NCI-H345 (cell line): Measurements from ENCODE around the gene GNPNAT1.
"Not testable (repeated sequence)": the region's sequence is repeated elsewhere in the genome, so short reads cannot be mapped to it uniquely, and the experiment has no call there.

ENCODE experiments used
- DNase-seq: peaks from one replicate; lab custom pipeline; 2025; lab: John Stamatoyannopoulos, UW

The GNPNAT1 gene

DNA sequence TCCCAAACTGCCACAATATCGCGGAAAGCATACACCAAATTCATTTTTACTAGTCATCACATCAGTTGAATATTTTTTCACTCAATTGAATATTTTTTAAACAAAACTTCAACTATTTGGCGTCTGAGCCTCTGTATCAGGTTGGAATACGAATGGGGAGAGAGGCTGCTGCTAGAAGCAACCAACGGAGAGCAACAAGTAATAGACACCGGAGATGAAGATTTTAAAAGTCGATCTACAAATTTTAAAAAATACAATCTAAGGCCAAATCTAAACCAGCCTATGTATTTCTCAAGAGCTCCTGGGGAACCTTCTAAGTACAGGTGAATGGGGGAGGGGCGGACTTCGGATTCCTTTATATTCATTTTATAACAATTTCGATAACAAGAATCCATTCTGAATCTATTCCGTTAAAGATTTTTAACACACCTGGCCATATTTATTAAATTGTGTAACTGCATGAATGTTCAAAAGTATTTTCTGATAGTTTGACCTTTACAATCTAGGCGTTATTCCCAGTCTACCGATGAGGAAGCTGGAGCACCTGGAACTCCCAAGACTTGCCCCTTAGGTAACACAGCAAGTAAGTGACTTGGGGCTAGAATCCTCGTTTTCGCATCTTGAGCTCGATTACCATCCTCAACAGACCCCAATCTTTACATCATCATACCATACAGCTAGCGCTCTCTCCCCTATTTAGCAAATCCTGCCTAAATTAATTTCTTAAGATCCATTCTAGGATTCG, 1.2 kb downstream of the GNPNAT1 start:
- no peak for DNase-seq

GRCh38 chr14:52789118-52789517, 2.3 kb downstream of the GNPNAT1 start:
- no peak for DNase-seq

DNA sequence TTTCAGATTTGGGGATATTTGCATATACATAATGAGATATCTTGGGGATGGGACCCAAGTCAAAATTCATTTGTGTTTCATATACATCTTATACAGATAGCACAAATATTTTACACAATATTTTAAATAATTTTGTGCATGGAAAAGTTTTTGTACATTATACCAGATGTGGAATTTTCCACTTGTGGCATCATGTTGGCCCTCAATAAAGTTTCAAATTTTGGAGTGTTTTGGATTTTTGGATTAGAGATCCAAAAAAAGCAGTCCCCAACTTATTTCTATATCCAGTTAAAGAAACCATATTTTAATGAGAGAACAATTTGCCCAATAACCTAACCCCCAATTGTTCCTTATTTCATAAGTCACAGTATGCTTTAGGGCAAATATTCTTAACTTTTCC, 4.5 kb downstream of the GNPNAT1 start:
- DNase-seq, result no peak

GRCh38 chr14:52783206-52783605, 8.2 kb downstream of the GNPNAT1 start:
- no peak for DNase-seq

- no peak for DNase-seq
Measured at GRCh38 chr14:52781629-52782028, 9.8 kb downstream of the GNPNAT1 start.

DNA sequence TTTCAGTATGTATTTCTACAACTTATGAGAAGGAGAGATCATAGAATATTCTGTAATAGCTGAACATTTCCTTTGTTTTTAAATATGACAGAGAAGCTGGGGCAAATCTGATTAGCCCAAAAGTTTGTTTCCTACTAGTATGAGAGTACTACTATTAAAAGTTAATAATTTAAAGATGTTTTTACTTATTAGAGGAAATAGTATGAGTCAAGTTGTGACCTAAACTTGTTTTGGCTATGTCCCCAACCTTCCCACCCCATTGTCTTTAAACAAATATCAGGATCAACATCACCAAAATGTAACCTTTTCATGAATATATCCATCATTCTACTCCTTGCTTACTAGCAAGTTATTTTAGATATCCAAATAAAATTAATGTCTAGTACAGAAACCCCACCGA, 10.5 kb downstream of the GNPNAT1 start:
- no peak for DNase-seq

GRCh38 chr14:52778702-52779101, 12.7 kb downstream of the GNPNAT1 start:
- no peak for DNase-seq

DNA sequence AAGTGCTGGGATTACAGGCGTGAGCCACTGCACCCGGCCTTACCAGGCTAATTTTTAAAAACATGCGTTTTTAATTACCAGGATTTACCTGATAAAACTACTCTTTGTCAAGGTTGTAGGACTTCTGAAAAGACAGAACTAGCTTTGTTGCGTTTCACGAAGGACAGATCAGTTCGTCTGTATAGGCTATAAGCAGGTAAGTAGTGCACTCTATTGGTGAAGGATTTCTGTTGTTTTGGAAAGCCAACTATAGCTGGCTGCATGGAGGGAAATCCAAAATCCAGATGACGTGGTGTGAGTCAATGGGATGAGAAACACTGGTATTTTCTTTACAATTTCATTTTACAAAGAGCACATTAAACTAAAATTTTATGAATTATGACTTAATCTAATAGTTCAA, 14.6 kb downstream of the GNPNAT1 start:
- DNase-seq, result no peak

- DNase-seq, result no peak
Measured at GRCh38 chr14:52769887-52770286, 21.5 kb downstream of the GNPNAT1 start.

DNA sequence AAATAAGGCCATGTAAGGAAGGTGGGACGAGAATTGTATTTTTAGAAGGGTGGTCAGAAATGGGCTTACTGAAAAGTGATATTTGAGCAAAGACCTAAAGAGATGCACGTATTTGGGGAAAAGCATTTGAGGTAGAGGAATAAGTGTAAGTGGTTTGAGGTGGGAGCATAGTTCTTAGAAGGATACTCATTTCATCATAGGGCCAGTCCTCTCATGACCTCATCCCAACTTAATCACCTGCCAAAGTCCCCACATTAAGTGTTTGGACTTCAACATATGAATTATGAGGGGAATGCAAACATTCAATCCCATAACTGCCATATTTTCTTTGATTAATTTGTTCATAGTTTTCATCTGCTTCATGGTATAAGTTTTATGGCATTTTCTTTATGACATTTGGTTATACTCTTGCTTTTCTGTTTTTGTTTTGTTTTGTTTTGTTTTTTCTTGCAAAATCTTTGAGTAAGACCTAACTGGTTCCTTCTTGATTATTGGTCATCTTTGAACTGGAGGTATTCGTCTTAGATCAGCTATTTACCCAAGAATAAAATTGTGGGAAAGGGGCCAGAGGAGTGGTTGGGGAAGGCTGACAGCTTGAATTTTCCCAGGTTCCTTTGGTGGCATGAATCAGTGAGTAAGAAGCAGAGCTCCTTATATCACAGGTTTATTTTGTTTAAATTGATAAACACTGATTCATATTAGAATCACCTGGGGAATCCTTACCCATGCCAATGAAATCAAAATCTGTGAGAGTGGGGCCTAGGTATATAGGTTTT, 24.2 kb downstream of the GNPNAT1 start:
- DNase-seq, result no peak

- DNase-seq, result not testable (repeated sequence)
Measured at GRCh38 chr14:52762923-52763322, 28.5 kb downstream of the GNPNAT1 start.

- DNase-seq, result no peak
Measured at GRCh38 chr14:52759145-52759544, 32.3 kb downstream of the GNPNAT1 start.

- no peak for DNase-seq
Measured at GRCh38 chr14:52755607-52756316, 35.6 kb downstream of the GNPNAT1 start.

DNA sequence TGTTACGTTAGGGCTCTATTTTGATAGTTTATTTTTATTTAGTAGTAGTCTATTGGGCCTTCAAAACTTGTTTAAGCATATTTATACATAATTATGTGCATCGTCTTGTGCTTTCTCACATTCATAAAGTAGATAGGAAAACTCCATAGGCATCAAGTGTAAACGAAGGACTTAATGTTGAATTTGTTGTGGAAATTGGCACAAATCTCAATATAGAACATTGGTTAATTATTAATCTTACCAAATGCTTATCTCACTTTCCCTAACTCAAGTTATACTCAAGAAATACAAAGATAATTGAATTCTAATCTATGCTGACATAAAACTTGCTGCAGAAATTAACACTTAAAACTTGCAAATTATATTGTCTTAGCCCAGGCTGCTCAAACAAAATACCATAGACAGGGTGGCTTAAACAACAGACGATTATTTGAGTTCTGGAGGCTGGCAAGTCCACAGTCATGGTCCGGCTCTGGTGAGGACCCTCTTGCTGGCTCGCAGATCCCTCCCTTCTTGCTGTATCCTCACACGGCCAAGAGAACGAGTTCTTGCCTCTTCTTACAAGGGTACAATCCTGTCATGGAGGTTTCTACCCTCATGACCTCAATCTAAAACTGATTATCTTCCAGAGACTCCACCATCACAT, 42.6 kb downstream of the GNPNAT1 start:
- DNase-seq, result no peak

GRCh38 chr14:52741865-52742264, 49.5 kb downstream of the GNPNAT1 start:
- DNase-seq, result no peak

DNA sequence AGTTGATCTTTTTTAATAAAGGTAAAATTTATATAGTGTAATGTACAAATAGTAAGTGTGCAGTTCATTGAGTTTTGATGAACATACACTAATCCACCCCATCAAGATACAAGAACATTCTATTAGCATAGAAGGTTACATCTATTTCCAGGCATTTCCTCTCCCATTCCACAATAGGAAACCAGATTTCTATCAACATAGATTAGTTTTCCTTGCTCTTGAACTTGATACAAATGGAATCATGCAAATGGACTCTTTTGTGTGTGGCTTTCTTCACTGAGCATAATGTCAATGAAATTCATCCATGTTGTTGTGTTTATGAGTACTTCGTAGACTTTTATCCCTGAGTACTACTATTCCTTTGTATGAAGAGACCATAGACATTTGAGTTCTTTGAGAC, 50.7 kb downstream of the GNPNAT1 start:
- DNase-seq, result no peak

DNA sequence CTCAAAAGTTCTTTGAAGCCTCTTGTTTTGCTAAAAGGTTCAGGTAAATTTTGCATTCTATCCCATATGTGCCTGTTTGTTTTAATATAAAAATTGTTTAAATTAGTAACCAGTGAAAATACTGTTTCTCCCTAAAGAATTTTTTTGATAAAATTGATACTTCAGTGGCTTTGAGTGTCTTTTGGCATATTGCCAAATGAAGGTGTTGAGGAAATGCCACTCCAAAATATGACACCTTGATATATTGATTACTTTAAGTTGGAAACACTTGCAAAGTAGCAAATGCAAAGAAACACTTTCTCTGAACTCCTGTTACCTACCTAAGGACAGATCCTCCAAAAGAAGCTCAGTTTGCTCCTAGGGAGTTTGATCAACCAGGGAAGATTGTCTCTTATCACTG, 53.0 kb downstream of the GNPNAT1 start:
- DNase-seq, result no peak

GRCh38 chr14:52735921-52736489, 55.4 kb downstream of the GNPNAT1 start:
- DNase-seq, result no peak

GRCh38 chr14:52733824-52734223, 57.6 kb downstream of the GNPNAT1 start:
- DNase-seq, result no peak

DNA sequence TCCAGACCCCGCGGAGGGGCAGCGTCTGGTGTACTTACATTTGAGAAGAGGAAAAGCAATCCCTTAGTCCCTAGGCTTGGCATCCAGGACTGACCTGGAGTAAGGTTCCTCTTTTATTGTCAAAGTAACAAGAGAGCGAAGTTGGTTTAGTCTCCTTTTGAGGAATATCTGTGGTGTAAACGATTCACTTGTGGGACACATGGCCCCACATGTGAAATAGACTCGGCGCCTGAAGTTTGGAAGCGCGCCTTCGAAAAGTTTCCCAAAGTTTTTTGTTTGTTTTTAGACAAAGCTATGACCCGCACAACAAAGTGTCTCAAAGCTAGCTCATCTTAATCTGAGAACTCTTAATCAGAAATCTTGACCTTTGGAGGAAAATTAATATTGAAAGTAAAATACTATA, 60.7 kb downstream of the GNPNAT1 start:
- peak; percentile 21 for DNase-seq

DNA sequence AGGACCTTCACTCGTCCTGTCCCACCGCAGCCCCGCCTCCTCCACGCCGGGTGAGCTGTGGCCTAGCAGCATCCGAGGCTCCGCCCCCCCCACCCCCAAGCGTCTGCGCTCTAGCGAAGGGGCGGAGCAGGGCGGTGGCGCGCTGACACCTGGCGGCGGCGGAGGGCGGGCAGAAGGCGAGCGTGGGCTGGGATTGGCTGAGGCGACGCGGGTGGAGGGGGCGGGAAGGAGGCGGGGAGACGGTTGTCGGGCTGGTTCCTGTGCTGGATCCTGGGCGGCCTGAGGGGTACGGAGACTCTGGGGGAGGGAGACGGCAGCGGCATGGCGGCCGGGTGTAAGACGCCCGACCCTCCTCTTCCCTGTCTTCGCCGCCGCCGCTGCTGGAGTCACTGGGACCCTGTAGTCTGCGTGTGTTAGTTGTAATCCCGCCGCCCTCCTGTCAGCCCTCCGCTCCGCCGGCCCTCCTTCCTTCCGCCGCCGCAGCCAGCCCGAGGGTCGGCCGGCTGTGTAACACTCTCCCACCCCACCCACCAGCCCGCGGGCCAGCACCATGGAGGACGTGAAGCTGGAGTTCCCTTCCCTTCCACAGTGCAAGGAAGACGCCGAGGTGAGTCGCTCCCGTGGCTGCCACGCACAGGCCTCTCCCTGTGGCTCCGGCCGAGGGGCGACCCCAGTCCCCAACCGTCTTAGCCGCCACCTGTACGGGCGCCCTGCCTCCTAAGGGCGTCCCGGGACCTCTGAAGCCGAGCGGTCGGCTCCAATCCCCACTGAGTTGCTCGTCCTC, 61.3 kb downstream of the GNPNAT1 start, which contains the start of gene STYX:
Gene STYX, plus strand, starts transcription at position 242 of the 784 bp plus-strand sequence. Its CDS starts 309 bp downstream, at position 551.
- peak; percentile 99 for DNase-seq
